ENCODE results near the gene PELI1. TPM values are rescaled to one million over a fixed set of nuclear protein-coding genes. Genes with fewer than 3 reads are reported as not detected.
A peak's percentile ranks its signal among the peaks of the same experiment; 100 is the strongest.

The PELI1 gene
- total RNA-seq, 1 experiment from 2014 or later, result 61.0 TPM

DNA sequence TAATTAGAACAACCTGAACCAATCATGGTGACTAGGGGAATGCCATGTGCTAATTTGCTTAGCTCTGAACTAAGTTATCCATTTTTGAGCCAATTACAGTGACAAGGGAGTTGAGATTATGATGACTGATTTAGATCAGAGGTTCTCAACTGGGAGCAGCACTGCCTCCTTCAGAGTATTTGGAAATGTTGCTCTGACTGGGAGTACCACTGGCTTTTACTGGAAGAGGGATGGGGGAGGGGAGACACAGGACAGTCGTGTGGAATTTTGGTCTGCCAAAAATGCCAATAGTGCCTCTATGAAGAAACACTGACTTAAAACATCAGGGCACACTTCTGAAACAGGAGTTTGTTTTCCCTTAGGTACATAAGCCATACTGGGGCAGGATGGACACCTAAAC lies 76.9 kb downstream of the PELI1 start:
- WGBS (ENCODE audit: extremely low coverage, insufficient read length, low lambda C conversion rate), result no CpG with 5 or more reads among the region's 1 CpG
- no peaks in the 10 kb centered on the region for H3K79me2 ChIP-seq (ENCODE audit: insufficient read depth, low read length)

More for the DNA sequence above, 76.9 kb downstream of the PELI1 start:
- no peak overlapping the region for H3K23ac ChIP-seq (ENCODE audit: insufficient read length, low read depth, low read length)
- no peak overlapping the region for H3K18ac ChIP-seq (ENCODE audit: insufficient read length, low read depth, low read length)
- Mint-ChIP-seq H3K36me3 (ENCODE audit: insufficient read depth in 1 of 3, low read depth in 3 of 3) (no peaks in the 10 kb centered on the region), H3K4me3 (no peak overlapping the region), H3K27me3 (ENCODE audit: low read depth) (no peaks in the 10 kb centered on the region), H3K9me3 (no peaks in the 10 kb centered on the region), H3K4me1 (peaks cover 42 to 48% of the 10 kb centered on the region in 2 experiments), H3K27ac (0 out of 7 replicates have a peak overlapping the region, but pooled peaks of 1 of the 3 experiments have one; percentile 2)
- no peak overlapping the region for H2AFZ ChIP-seq (ENCODE audit: low read length)
- H2BK5ac ChIP-seq (ENCODE audit: insufficient read length, low read length), result no peak overlapping the region
- no peaks in the 10 kb centered on the region for H3K27me3 ChIP-seq (ENCODE audit: insufficient read depth, low read length)
- no peak overlapping the region for H3T11ph ChIP-seq (ENCODE audit: low read length)
- H3K79me1 ChIP-seq (ENCODE audit: insufficient read depth, low read depth, low read length, poor library complexity, severe bottlenecking), result no peaks in the 10 kb centered on the region
- no peak overlapping the region for H3K9ac ChIP-seq (ENCODE audit: extremely low read depth, insufficient read length, low read length)
- no peak overlapping the region for H3K56ac ChIP-seq (ENCODE audit: insufficient read length, low read depth, low read length)
- no peak overlapping the region for H4K5ac ChIP-seq (ENCODE audit: insufficient read length, low read depth, low read length)
- H4K8ac ChIP-seq (replicated peaks; ENCODE audit: insufficient read length, low read depth, low read length), result no peak overlapping the region
- H3K4me2 ChIP-seq (ENCODE audit: insufficient read depth, insufficient read length, low read length), result no peak overlapping the region
- H2AK5ac ChIP-seq (ENCODE audit: insufficient read length, low read length), result no peak overlapping the region
- no peaks in the 10 kb centered on the region for H3K9me3 ChIP-seq (ENCODE audit: control insufficient read depth, low read depth, low read length)
- H4K20me1 ChIP-seq (ENCODE audit: control insufficient read depth, insufficient read depth, insufficient read length), result no peaks in the 10 kb centered on the region
- H2BK12ac ChIP-seq (ENCODE audit: insufficient read length, low read depth, low read length), result no peak overlapping the region
- no peak overlapping the region for H4K91ac ChIP-seq (ENCODE audit: insufficient read length, low read depth, low read length)
- TF ChIP-seq, protein P1, sequence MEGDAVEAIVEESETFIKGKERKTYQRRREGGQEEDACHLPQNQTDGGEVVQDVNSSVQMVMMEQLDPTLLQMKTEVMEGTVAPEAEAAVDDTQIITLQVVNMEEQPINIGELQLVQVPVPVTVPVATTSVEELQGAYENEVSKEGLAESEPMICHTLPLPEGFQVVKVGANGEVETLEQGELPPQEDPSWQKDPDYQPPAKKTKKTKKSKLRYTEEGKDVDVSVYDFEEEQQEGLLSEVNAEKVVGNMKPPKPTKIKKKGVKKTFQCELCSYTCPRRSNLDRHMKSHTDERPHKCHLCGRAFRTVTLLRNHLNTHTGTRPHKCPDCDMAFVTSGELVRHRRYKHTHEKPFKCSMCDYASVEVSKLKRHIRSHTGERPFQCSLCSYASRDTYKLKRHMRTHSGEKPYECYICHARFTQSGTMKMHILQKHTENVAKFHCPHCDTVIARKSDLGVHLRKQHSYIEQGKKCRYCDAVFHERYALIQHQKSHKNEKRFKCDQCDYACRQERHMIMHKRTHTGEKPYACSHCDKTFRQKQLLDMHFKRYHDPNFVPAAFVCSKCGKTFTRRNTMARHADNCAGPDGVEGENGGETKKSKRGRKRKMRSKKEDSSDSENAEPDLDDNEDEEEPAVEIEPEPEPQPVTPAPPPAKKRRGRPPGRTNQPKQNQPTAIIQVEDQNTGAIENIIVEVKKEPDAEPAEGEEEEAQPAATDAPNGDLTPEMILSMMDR (conservative IDR thresholded peaks at IDR 0.05), result 0 out of 3 replicates have a peak, but pooled peaks have one; percentile 19
- H3K4ac ChIP-seq (ENCODE audit: low read depth, low read length), result no peak overlapping the region
- H3K14ac ChIP-seq (ENCODE audit: insufficient read depth, low read length), result no peak overlapping the region
- no peak overlapping the region for H2BK15ac ChIP-seq (ENCODE audit: low read depth, low read length)
- H2BK120ac ChIP-seq (ENCODE audit: low read depth, low read length, poor library complexity, severe bottlenecking), result no peak overlapping the region
- no peak overlapping the region for H3K27ac ChIP-seq (ENCODE audit: insufficient read length, low read depth, low read length)
- no peak for DNase-seq
- H2BK20ac ChIP-seq (ENCODE audit: low read depth, low read length, poor library complexity, severe bottlenecking), result no peak overlapping the region
- H3K23me2 ChIP-seq (ENCODE audit: insufficient read length, low read depth, low read length, poor library complexity, severe bottlenecking), result no peaks in the 10 kb centered on the region
- peaks cover 12% of the 10 kb centered on the region for H3K4me1 ChIP-seq (ENCODE audit: insufficient read depth, low read length)

Measured in H9 (cell line).